Left lung (tissue), 14 donors: Measurements from ENCODE around the gene ITPK1. TPM values are rescaled to one million over a fixed set of nuclear protein-coding genes. Genes with fewer than 3 reads are reported as not detected.
A peak's percentile ranks its signal among the peaks of the same experiment; 100 is the strongest.
"Not testable (repeated sequence)": the region's sequence is repeated elsewhere in the genome, so short reads cannot be mapped to it uniquely, and the experiment has no call there.

Experiments used
- ATAC-seq: fragments of 200-7000 bp; cut with Tn5 transposase; one replicate; pipeline ENCODE4 v1.9.1; 2020; ENCODE audit warnings: moderate library complexity
- DNase-seq, 4 donors: peaks; one replicate each; pipeline ENCODE4 v3.0.0-alpha.2; 2013 to 2020
- H3K27ac ChIP-seq, 2 donors: fragments of 200-600 bp; sonication (generic) in 1 of 2; one replicate each; pipeline versions ENCODE4 v1.5.0 to v1.8.0; 2020 to 2021
- H3K27me3 ChIP-seq, 2 donors: fragments of 200-600 bp; sonication (generic) in 1 of 2; one replicate each; pipeline versions ENCODE4 v1.5.0 to v1.8.0; 2020 to 2021
- H3K36me3 ChIP-seq, 2 donors: fragments of 200-600 bp; sonication (generic) in 1 of 2; one replicate each; pipeline versions ENCODE4 v1.5.0 to v1.8.0; 2020 to 2021
- H3K4me1 ChIP-seq, 2 donors: fragments of 200-600 bp; one replicate each; pipeline ENCODE4 v1.8.0; 2021
- H3K4me3 ChIP-seq, 2 donors: fragments of 200-600 bp; sonication (generic) in 1 of 2; one replicate each; pipeline versions ENCODE4 v1.5.0 to v1.8.0; 2020 to 2021; ENCODE audit warnings: mild to moderate bottlenecking in 1 of 2
- H3K9me3 ChIP-seq, 2 donors: fragments of 200-600 bp; sonication (generic) in 1 of 2; one replicate each; pipeline versions ENCODE4 v1.5.0 to v1.8.0; 2020 to 2021
- CTCF ChIP-seq, 2 donors: fragments of 200-600 bp; sonication (generic) in 1 of 2; IDR thresholded peaks; one replicate each; pipeline versions ENCODE4 v1.5.0 to v1.8.0; 2021; ENCODE audit warnings: antibody characterized with exemption in 2 of 2
- intact Hi-C, 2 donors: fragments of 100-400 bp; cut with DNase I; formaldehyde crosslinking; loops; one replicate each; pipeline versions ENCODE4 v1.11.2 to v1.14.2; 2022
- long read RNA-seq, 12 donors: library from polyadenylated mRNA in 2 of 12; unstranded in 2 of 12; transcript quantifications; one replicate each; pipeline ENCODE4 v2.0.0 and lab custom pipeline, GENCODE V29; 2019 to 2026
- polyA plus RNA-seq, 6 donors: library from polyadenylated mRNA; unstranded; fragments of 120-200 nt; gene quantifications; one replicate each; pipeline ENCODE4 v1.2.1, GENCODE V29; 2013; ENCODE audit not compliant: insufficient read length in 6 of 6
- total RNA-seq, 2 donors: library from RNA; stranded (reverse); fragmentation: NEBNext Ultra II Directional; extraction: Animal tissue kit (Norgen Biotek cat#: 25700); gene quantifications; one replicate each; pipeline ENCODE4 v1.2.1, GENCODE V29; 2021
- donor health status: DM: no; HTN: yes; CAD: no.
- donor health status: DM: no; HTN: no; CAD: no.

The ITPK1 gene
- total RNA-seq (100 to 1,000 TPM in 1 of 2 donors, 10 to 100 TPM in 1; 65.6 to 108 TPM), polyA plus RNA-seq (10 to 100 TPM; 18.1 to 22.5 (median 20.0) TPM)
- long read RNA-seq, donor 1, full-length matches to known transcripts = 1 of 1 reads
- long read RNA-seq, donor 1, partial matches to known transcripts = 0 of 1 reads
- long read RNA-seq, donor 1, other reads (novel, unspliced or antisense) = 0 of 1 reads
- long read RNA-seq, donor 2 = 0 reads
- long read RNA-seq, donor 3, full-length matches to known transcripts = 2 of 2 reads
- long read RNA-seq, donor 3, partial matches to known transcripts = 0 of 2 reads
- long read RNA-seq, donor 3, other reads (novel, unspliced or antisense) = 0 of 2 reads
- long read RNA-seq, donor 4, partial matches to known transcripts = 0 of 4 reads
- long read RNA-seq, donor 4, other reads (novel, unspliced or antisense) = 4 of 4 reads
- long read RNA-seq, donor 5, full-length matches to known transcripts = 1 of 1 reads
- long read RNA-seq, donor 5, partial matches to known transcripts = 0 of 1 reads
- long read RNA-seq, donor 5, other reads (novel, unspliced or antisense) = 0 of 1 reads
- long read RNA-seq, donor 6 = 0 reads
- long read RNA-seq, donor 7 = 0 reads
- long read RNA-seq, donor 8, full-length matches to known transcripts = 3 of 3 reads
- long read RNA-seq, donor 8, partial matches to known transcripts = 0 of 3 reads
- long read RNA-seq, donor 8, other reads (novel, unspliced or antisense) = 0 of 3 reads
- long read RNA-seq, donor 9 = 0 reads
- long read RNA-seq, donor 10, partial matches to known transcripts = 0 of 9 reads
- long read RNA-seq, donor 10, other reads (novel, unspliced or antisense) = 9 of 9 reads
- long read RNA-seq, donor 11 = 0 reads
- long read RNA-seq, donor 12, full-length matches to known transcripts = 3 of 3 reads
- long read RNA-seq, donor 12, partial matches to known transcripts = 0 of 3 reads
- long read RNA-seq, donor 12, other reads (novel, unspliced or antisense) = 0 of 3 reads

GRCh38 chr14:93115821-93116675, at the start of gene ITPK1:
Gene ITPK1 (minus strand): TSS chr14:93115925. CDS start chr14:93115163, 762 bp downstream.
- Histone ChIP-seq H3K36me3 (no peaks in the 10 kb centered on the region), H3K27ac (peak within 1 kb of the TSS; percentile 96 to 99), H3K27me3 (no peaks in the 10 kb centered on the region), H3K9me3 (no peaks in the 10 kb centered on the region), H3K4me3 (peak within 1 kb of the TSS; percentile 83 to 91), H3K4me1 (peaks cover 17 to 56% of the 10 kb centered on the region in 2 donors)
- peak in 1 of 2 donors; percentile 39 for TF ChIP-seq CTCF (IDR thresholded peaks at IDR 0.05)
- peak; percentile 68 for ATAC-seq
- DNase-seq = peak in 3 of 4 donors; percentile 53 to 92 (median 61)
- intact Hi-C loops = no loop called here

GRCh38 chr14:93163564-93163963, 47.8 kb upstream of the ITPK1 start:
- ATAC-seq = no peak
- no peak for DNase-seq
- no peak overlapping the region for H3K27ac ChIP-seq
- TF ChIP-seq CTCF (IDR thresholded peaks at IDR 0.05) = no peak
- no peaks in the 10 kb centered on the region for H3K27me3 ChIP-seq
- intact Hi-C loops = no loop called here
- no peaks in the 10 kb centered on the region for H3K4me1 ChIP-seq
- H3K4me3 ChIP-seq = no peak overlapping the region
- H3K36me3 ChIP-seq = no peaks in the 10 kb centered on the region
- H3K9me3 ChIP-seq = no peaks in the 10 kb centered on the region

GRCh38 chr14:93161411-93161940, 45.8 kb upstream of the ITPK1 start:
- TF ChIP-seq CTCF (IDR thresholded peaks at IDR 0.05) = no peak
- DNase-seq = no peak
- H3K27me3 ChIP-seq = no peaks in the 10 kb centered on the region
- H3K9me3 ChIP-seq = no peaks in the 10 kb centered on the region
- H3K4me3 ChIP-seq = no peak overlapping the region
- no peaks in the 10 kb centered on the region for H3K4me1 ChIP-seq
- H3K27ac ChIP-seq = no peak overlapping the region
- no peaks in the 10 kb centered on the region for H3K36me3 ChIP-seq
- no peak for ATAC-seq
- intact Hi-C loops = no loop called here

DNA sequence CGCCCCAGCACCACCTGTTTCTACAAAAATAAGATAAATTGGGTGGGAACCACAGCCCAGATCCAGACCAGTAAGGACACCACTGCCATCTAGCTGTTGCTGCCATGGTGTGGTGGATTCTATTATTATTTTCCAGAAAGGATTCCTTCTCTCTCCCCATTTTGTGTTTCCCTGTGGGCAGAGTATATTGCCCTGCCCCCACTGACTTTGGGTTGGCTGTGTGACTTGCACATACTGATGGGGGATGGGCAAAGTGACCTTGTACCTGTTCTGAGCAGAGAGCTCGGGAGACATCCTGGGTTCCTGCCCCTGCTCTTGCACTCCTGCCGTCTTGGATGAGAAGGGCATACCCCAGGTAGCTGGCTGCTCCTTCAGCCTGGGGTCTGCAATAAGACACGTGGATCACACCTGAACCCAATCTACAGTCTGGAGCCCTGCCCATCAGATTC, 44.7 kb upstream of the ITPK1 start:
- ATAC-seq (peak; percentile 22), DNase-seq (peak in 1 of 4 donors; percentile 5)
- H3K27ac ChIP-seq = no peak overlapping the region
- no peaks in the 10 kb centered on the region for H3K4me1 ChIP-seq
- TF ChIP-seq CTCF (IDR thresholded peaks at IDR 0.05) = no peak
- intact Hi-C loops = no loop called here
- no peaks in the 10 kb centered on the region for H3K27me3 ChIP-seq
- no peak overlapping the region for H3K4me3 ChIP-seq
- H3K36me3 ChIP-seq = no peaks in the 10 kb centered on the region
- H3K9me3 ChIP-seq = no peaks in the 10 kb centered on the region

DNA sequence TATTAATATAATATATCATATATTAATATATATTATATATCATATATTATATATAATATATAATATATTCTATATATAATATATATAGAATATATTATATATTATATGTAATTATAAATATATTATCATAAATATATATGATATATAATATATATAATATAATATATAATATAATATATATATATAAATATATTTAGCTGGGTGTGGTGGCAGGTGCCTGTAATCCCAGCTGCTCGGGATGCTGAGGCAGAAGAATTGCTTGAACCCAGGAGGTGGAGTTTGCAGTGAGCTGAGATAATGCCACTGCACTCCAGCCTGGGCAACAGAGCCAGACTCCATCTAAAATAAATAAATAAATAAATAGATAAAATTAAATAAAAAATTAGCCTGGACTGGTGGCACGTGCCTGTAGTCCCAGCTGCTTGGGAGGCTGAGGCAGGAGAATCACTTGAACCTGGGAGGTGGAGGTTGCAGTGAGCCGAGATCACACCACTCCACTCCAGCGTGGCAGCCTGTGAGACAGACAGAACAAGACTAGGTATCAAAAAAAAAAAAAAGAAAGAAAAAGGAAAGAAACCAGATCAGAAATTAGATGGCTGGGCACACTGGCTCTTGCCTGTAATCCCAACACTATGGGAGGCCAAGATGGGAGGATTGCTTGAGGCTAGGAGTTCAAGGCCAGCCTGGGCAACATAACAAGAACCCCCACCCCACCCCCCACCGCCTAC, 44.1 kb upstream of the ITPK1 start:
- ATAC-seq, H3K4me1 ChIP-seq, H3K36me3 ChIP-seq, H3K27me3 ChIP-seq, H3K9me3 ChIP-seq, H3K27ac ChIP-seq, intact Hi-C loops, H3K4me3 ChIP-seq: not testable (repeated sequence)
- peak in 1 of 4 donors; percentile 1 for DNase-seq

GRCh38 chr14:93158349-93158748, 42.6 kb upstream of the ITPK1 start:
- H3K4me1 ChIP-seq, intact Hi-C loops, H3K27me3 ChIP-seq, ATAC-seq, H3K36me3 ChIP-seq, H3K27ac ChIP-seq, H3K4me3 ChIP-seq, H3K9me3 ChIP-seq: not testable (repeated sequence)
- DNase-seq = peak in 1 of 4 donors; percentile 5
